ENCODE data around the gene NCK2. TPM values are rescaled to one million over a fixed set of nuclear protein-coding genes. Genes with fewer than 3 reads are reported as not detected.

The NCK2 gene
- total and polyA plus RNA-seq, 4 donors, result 28.8 to 44.6 (median 40.9) TPM

GRCh38 chr2:105861200-105861599, 116.5 kb downstream of the NCK2 start:
- DNase-seq (peak in 1 of 2 donors; percentile 30), ATAC-seq (ENCODE audit: low FRiP score) (no peak)
- Histone ChIP-seq H3K4me3 (ENCODE audit: low read length in 2 of 2) (no peak overlapping the region), H3K36me3 (ENCODE audit: control insufficient read depth in 1 of 2, insufficient read depth in 2 of 2, low read length in 1 of 2) (no peaks in the 10 kb centered on the region), H3K27me3 (ENCODE audit: control insufficient read depth in 1 of 2, insufficient read depth in 2 of 2, low read length in 1 of 2) (no peaks in the 10 kb centered on the region), H3K27ac (ENCODE audit: low read depth in 1 of 2, low read length in 2 of 2) (no peak overlapping the region), H3K9me3 (ENCODE audit: control insufficient read depth, low read length) (no peaks in the 10 kb centered on the region), H3K4me1 (ENCODE audit: control insufficient read depth in 1 of 2, insufficient read depth in 2 of 2, low read length in 2 of 2) (no peaks in the 10 kb centered on the region)
- intact Hi-C loops (cut with DNase I), result no loop called here
- WGBS, 2 donors, result 85 to 86% methylated on average over 7 of the region's 7 CpGs

GRCh38 chr2:105862843-105863242, 118.1 kb downstream of the NCK2 start:
- H3K4me1 ChIP-seq (ENCODE audit: control insufficient read depth in 1 of 2, insufficient read depth in 2 of 2, low read length in 2 of 2), result no peaks in the 10 kb centered on the region
- ATAC-seq (ENCODE audit: low FRiP score), result no peak

GRCh38 chr2:105864262-105864661, 119.5 kb downstream of the NCK2 start:
- Histone ChIP-seq H3K36me3 (ENCODE audit: control insufficient read depth in 1 of 2, insufficient read depth in 2 of 2, low read length in 1 of 2) (no peaks in the 10 kb centered on the region), H3K4me1 (ENCODE audit: control insufficient read depth in 1 of 2, insufficient read depth in 2 of 2, low read length in 2 of 2) (no peaks in the 10 kb centered on the region), H3K9me3 (ENCODE audit: control insufficient read depth, low read length) (no peaks in the 10 kb centered on the region), H3K4me3 (ENCODE audit: low read length in 2 of 2) (no peak overlapping the region), H3K27me3 (ENCODE audit: control insufficient read depth in 1 of 2, insufficient read depth in 2 of 2, low read length in 1 of 2) (no peaks in the 10 kb centered on the region), H3K27ac (ENCODE audit: low read depth in 1 of 2, low read length in 2 of 2) (no peak overlapping the region)
- ATAC-seq (ENCODE audit: low FRiP score) (no peak), DNase-seq (no peak)
- 79 to 86% methylated on average over 6 of the region's 6 CpGs for WGBS, 2 donors
- intact Hi-C loops (cut with DNase I), result no loop called here

More at GRCh38 chr2:105862843-105863242, 118.1 kb downstream of the NCK2 start:
- Histone ChIP-seq H3K27me3 (ENCODE audit: control insufficient read depth in 1 of 2, insufficient read depth in 2 of 2, low read length in 1 of 2) (no peaks in the 10 kb centered on the region), H3K4me3 (ENCODE audit: low read length in 2 of 2) (no peak overlapping the region), H3K9me3 (ENCODE audit: control insufficient read depth, low read length) (no peaks in the 10 kb centered on the region), H3K27ac (ENCODE audit: low read depth in 1 of 2, low read length in 2 of 2) (no peak overlapping the region), H3K36me3 (ENCODE audit: control insufficient read depth in 1 of 2, insufficient read depth in 2 of 2, low read length in 1 of 2) (no peaks in the 10 kb centered on the region)
- no peak for DNase-seq
- intact Hi-C loops (cut with DNase I), result no loop called here
- 82 to 85% methylated on average over 5 of the region's 5 CpGs for WGBS, 2 donors

- H3K9me3 ChIP-seq (ENCODE audit: control insufficient read depth, low read length), result no peaks in the 10 kb centered on the region
- no peak overlapping the region for H3K27ac ChIP-seq (ENCODE audit: low read depth in 1 of 2, low read length in 2 of 2)
- no peak for DNase-seq
- H3K36me3 ChIP-seq (ENCODE audit: control insufficient read depth in 1 of 2, insufficient read depth in 2 of 2, low read length in 1 of 2), result no peaks in the 10 kb centered on the region
- WGBS, 2 donors, result 88 to 93% methylated on average over 9 of the region's 9 CpGs
- H3K4me1 ChIP-seq (ENCODE audit: control insufficient read depth in 1 of 2, insufficient read depth in 2 of 2, low read length in 2 of 2), result no peaks in the 10 kb centered on the region
- no peaks in the 10 kb centered on the region for H3K27me3 ChIP-seq (ENCODE audit: control insufficient read depth in 1 of 2, insufficient read depth in 2 of 2, low read length in 1 of 2)
- ATAC-seq (ENCODE audit: low FRiP score), result no peak
- intact Hi-C loops (cut with DNase I), result no loop called here
- H3K4me3 ChIP-seq (ENCODE audit: low read length in 2 of 2), result no peak overlapping the region
These were observed 120.7 kb downstream of the NCK2 start for GRCh38 chr2:105865222-105865913.

GRCh38 chr2:105866216-105867185, 121.8 kb downstream of the NCK2 start:
- intact Hi-C loops (cut with DNase I), result no loop called here
- Histone ChIP-seq H3K36me3 (ENCODE audit: control insufficient read depth in 1 of 2, insufficient read depth in 2 of 2, low read length in 1 of 2) (no peaks in the 10 kb centered on the region), H3K4me3 (ENCODE audit: low read length in 2 of 2) (no peak overlapping the region), H3K27me3 (ENCODE audit: control insufficient read depth in 1 of 2, insufficient read depth in 2 of 2, low read length in 1 of 2) (no peaks in the 10 kb centered on the region), H3K9me3 (ENCODE audit: control insufficient read depth, low read length) (no peaks in the 10 kb centered on the region), H3K4me1 (ENCODE audit: control insufficient read depth in 1 of 2, insufficient read depth in 2 of 2, low read length in 2 of 2) (no peaks in the 10 kb centered on the region), H3K27ac (ENCODE audit: low read depth in 1 of 2, low read length in 2 of 2) (no peak overlapping the region)
- WGBS, 2 donors, result 70 to 76% methylated on average over 13 of the region's 13 CpGs
- ATAC-seq (ENCODE audit: low FRiP score), result no peak
- DNase-seq, result no peak

DNA sequence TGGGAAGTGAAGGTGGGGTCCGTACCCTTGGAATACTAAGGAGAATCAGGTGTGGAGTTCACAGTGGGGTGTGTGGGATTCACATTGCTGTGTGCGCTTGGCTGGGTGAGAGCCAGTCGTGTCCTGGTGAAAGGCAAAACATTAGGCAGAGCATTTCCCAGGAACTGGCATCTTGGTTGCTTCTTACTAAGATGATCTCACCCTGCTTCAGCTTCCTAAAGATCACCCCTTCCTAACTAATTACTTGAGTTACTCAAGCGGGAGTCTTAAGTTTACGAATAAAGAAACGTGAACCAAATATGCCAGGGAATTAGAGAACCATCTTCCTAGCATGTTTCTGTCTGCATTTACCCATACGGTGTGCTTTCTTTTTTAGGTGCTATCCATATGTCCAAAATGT, 122.9 kb downstream of the NCK2 start:
- DNase-seq (no peak), ATAC-seq (ENCODE audit: low FRiP score) (no peak)
- no peak overlapping the region for H3K27ac ChIP-seq (ENCODE audit: low read depth in 1 of 2, low read length in 2 of 2)
- no peaks in the 10 kb centered on the region for H3K27me3 ChIP-seq (ENCODE audit: control insufficient read depth in 1 of 2, insufficient read depth in 2 of 2, low read length in 1 of 2)
- H3K36me3 ChIP-seq (ENCODE audit: control insufficient read depth in 1 of 2, insufficient read depth in 2 of 2, low read length in 1 of 2), result no peaks in the 10 kb centered on the region
- intact Hi-C loops (cut with DNase I), result no loop called here
- WGBS, 2 donors, result 68 to 73% methylated on average over 7 of the region's 7 CpGs
- no peaks in the 10 kb centered on the region for H3K4me1 ChIP-seq (ENCODE audit: control insufficient read depth in 1 of 2, insufficient read depth in 2 of 2, low read length in 2 of 2)
- no peaks in the 10 kb centered on the region for H3K9me3 ChIP-seq (ENCODE audit: control insufficient read depth, low read length)
- H3K4me3 ChIP-seq (ENCODE audit: low read length in 2 of 2), result no peak overlapping the region

- Histone ChIP-seq H3K27me3 (ENCODE audit: control insufficient read depth in 1 of 2, insufficient read depth in 2 of 2, low read length in 1 of 2) (no peaks in the 10 kb centered on the region), H3K36me3 (ENCODE audit: control insufficient read depth in 1 of 2, insufficient read depth in 2 of 2, low read length in 1 of 2) (no peaks in the 10 kb centered on the region), H3K4me3 (ENCODE audit: low read length in 2 of 2) (no peak overlapping the region), H3K27ac (ENCODE audit: low read depth in 1 of 2, low read length in 2 of 2) (no peak overlapping the region), H3K4me1 (ENCODE audit: control insufficient read depth in 1 of 2, insufficient read depth in 2 of 2, low read length in 2 of 2) (no peaks in the 10 kb centered on the region), H3K9me3 (ENCODE audit: control insufficient read depth, low read length) (no peaks in the 10 kb centered on the region)
- no peak for ATAC-seq (ENCODE audit: low FRiP score)
- no peak for DNase-seq
- intact Hi-C loops (cut with DNase I), result no loop called here
- 36 to 50% methylated on average over 6 of the region's 6 CpGs for WGBS, 2 donors
These were observed 123.3 kb downstream of the NCK2 start for GRCh38 chr2:105868060-105868459.

DNA sequence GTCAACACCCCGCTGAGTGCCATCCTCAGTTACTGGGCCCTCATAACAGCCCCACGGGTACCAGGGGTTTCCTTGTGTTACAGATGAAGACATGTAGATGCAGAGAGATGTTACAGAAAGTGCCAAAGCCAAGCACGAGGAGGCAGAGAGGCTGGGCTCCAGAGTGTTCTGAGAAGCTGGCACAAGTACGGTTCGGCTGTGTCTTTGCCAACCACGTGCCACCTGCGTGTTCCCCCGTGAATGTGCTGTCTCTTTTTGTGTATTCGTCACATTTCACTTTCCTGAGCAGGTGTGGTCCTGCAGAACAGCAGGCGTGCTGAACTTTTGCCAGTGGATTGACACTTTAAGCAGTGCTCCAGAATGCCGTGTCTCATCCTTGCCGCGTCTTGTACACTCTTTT, 124.6 kb downstream of the NCK2 start:
- no peaks in the 10 kb centered on the region for H3K27me3 ChIP-seq (ENCODE audit: control insufficient read depth in 1 of 2, insufficient read depth in 2 of 2, low read length in 1 of 2)
- H3K36me3 ChIP-seq (ENCODE audit: control insufficient read depth in 1 of 2, insufficient read depth in 2 of 2, low read length in 1 of 2), result no peaks in the 10 kb centered on the region
- no peak overlapping the region for H3K27ac ChIP-seq (ENCODE audit: low read depth in 1 of 2, low read length in 2 of 2)
- ATAC-seq (ENCODE audit: low FRiP score) (no peak), DNase-seq (no peak)
- WGBS, 2 donors, result 88 to 89% methylated on average over 13 of the region's 13 CpGs
- intact Hi-C loops (cut with DNase I), result no loop called here
- no peaks in the 10 kb centered on the region for H3K9me3 ChIP-seq (ENCODE audit: control insufficient read depth, low read length)
- no peak overlapping the region for H3K4me3 ChIP-seq (ENCODE audit: low read length in 2 of 2)
- no peaks in the 10 kb centered on the region for H3K4me1 ChIP-seq (ENCODE audit: control insufficient read depth in 1 of 2, insufficient read depth in 2 of 2, low read length in 2 of 2)
